Sigmoid colon (tissue), 3 donors: ENCODE data around the gene FOXP1.

ENCODE experiments used
- CTCF ChIP-seq, 4 experiments: fragments of 450-650 bp in 3 of 4; fragments of 200-600 bp in 1 of 4; IDR thresholded peaks; one replicate each; pipeline ENCODE4 v1.5.1; 2016 to 2019; ENCODE audit warnings: antibody characterized with exemption in 4 of 4, mild to moderate bottlenecking in 3 of 4, moderate library complexity in 2 of 4
- POLR2A ChIP-seq, 2 donors: fragments of 450-650 bp; IDR thresholded peaks; one replicate each; pipeline ENCODE4 v1.6.1; 2016; ENCODE audit warnings: antibody characterized with exemption in 2 of 2, mild to moderate bottlenecking in 2 of 2, moderate library complexity in 2 of 2

DNA sequence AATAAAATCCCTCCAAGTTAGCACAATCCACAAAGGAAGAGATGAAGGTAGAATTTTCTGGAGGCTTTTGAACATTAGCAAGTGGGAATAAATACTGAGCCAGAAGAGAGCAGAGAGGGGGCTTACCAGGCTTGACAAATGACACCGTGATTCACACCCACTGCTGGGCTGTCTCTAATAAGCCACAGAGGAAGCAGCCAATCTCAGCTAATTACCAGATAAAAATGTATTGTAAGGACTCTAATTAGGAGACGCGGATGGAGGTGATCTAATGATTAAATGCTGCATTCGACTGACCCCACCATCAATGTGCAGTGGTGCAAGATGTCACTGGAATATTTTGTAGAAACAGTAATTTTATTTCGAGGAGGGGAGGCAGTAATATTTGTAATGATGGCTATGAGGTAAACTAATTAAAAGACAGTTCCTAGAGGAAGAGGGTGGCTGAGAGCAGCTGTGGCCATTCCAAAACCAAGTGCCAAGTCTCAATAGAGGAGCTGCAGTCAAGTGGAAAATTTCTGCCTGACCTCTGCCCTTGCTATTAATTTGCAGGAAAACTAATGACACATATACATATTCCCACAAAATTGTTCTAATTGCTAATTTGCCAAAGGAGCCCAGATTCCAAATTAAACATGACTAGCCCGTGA, 602.2 kb downstream of the FOXP1 start:
- TF ChIP-seq CTCF (IDR thresholded peaks at IDR 0.05) (no peak), POLR2A (IDR thresholded peaks at IDR 0.05) (no peak)
